ENCODE measurements around the gene PIK3CA.
"Not testable (repeated sequence)": the region's sequence is repeated elsewhere in the genome, so short reads cannot be mapped to it uniquely, and the experiment has no call there.

The PIK3CA gene

DNA sequence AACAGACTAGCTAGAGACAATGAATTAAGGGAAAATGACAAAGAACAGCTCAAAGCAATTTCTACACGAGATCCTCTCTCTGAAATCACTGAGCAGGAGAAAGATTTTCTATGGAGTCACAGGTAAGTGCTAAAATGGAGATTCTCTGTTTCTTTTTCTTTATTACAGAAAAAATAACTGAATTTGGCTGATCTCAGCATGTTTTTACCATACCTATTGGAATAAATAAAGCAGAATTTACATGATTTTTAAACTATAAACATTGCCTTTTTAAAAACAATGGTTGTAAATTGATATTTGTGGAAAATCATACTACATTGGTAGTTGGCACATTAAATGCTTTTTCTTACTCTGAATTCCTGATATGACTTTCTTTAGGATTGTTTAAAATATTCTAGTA, 70.1 kb downstream of the PIK3CA start:
- not testable (repeated sequence) for ATAC-seq, DNase-seq, H3K27ac Mint-ChIP-seq, H3K4me3 Mint-ChIP-seq, H3K4me1 Mint-ChIP-seq, H3K27me3 Mint-ChIP-seq, H3K9me3 Mint-ChIP-seq

GRCh38 chr3:179223548-179223947, 75.4 kb downstream of the PIK3CA start:
- Mint-ChIP-seq H3K4me1 (peaks cover 6% of the 10 kb centered on the region), H3K9me3 (no peaks in the 10 kb centered on the region), H3K27me3 (no peaks in the 10 kb centered on the region), H3K27ac (no peak overlapping the region), H3K4me3 (no peak overlapping the region)
- no peak for DNase-seq
- ATAC-seq, result no peak

- peaks cover 6% of the 10 kb centered on the region for H3K4me1 Mint-ChIP-seq
- H3K4me3 Mint-ChIP-seq, result no peak overlapping the region
- ATAC-seq, result no peak
- no peaks in the 10 kb centered on the region for H3K9me3 Mint-ChIP-seq
- H3K27ac Mint-ChIP-seq, result peak overlapping the region in 1 of 2 donors; percentile 36
- no peaks in the 10 kb centered on the region for H3K27me3 Mint-ChIP-seq
- no peak for DNase-seq
These were observed 76.4 kb downstream of the PIK3CA start for GRCh38 chr3:179224584-179224983.

DNA sequence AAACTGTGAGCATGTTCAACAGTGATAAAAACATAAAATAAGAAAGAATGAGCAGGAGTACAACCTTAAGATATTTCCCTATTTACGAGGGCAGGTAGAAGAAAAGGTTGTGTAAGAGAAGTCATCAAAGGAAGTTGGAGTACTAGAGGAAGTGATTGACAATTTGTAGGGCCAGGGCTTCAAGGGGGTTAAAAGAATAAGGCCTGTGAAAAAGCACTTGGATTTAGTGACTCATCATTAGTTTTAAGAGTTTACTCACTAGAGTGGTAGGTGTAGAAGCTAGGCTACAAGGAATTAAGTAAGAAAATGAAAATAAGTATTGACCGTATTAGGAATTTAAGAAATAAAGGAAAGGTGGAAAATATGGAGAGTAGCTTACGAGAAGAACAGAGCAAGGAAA, 79.2 kb downstream of the PIK3CA start:
- Mint-ChIP-seq H3K4me1 (peaks cover 6% of the 10 kb centered on the region), H3K9me3 (no peaks in the 10 kb centered on the region), H3K4me3 (no peak overlapping the region), H3K27ac (no peak overlapping the region), H3K27me3 (no peaks in the 10 kb centered on the region)
- ATAC-seq (no peak), DNase-seq (no peak)

- Mint-ChIP-seq H3K4me3 (no peak overlapping the region), H3K27ac (no peak overlapping the region), H3K27me3 (no peaks in the 10 kb centered on the region), H3K4me1 (peaks cover 6% of the 10 kb centered on the region), H3K9me3 (no peaks in the 10 kb centered on the region)
- ATAC-seq (no peak), DNase-seq (no peak)
These were observed 81.0 kb downstream of the PIK3CA start for GRCh38 chr3:179229177-179229576.

DNA sequence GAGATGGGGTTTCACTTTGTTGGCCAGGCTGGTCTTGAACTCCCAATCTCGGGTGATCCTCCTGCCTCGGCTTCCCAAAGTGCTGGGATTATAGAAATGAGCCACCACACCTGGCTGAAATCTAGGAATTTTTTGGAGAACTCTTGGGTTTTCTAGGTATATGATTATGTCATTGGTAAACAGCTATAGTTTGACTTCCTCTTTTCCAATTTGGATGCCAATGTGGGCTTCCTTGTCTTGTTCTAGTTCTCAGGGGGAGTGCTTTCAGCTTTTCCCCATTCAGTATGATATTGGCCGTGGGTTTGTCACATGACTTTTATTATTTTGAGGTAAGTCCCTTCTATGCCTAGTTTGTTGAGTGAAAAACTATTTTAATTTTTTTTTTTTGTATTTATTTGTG, 84.9 kb downstream of the PIK3CA start:
- Mint-ChIP-seq H3K4me3 (no peak overlapping the region), H3K27me3 (no peaks in the 10 kb centered on the region), H3K4me1 (peaks cover 6% of the 10 kb centered on the region), H3K9me3 (no peaks in the 10 kb centered on the region), H3K27ac (no peak overlapping the region)
- DNase-seq, result no peak
- no peak for ATAC-seq

DNA sequence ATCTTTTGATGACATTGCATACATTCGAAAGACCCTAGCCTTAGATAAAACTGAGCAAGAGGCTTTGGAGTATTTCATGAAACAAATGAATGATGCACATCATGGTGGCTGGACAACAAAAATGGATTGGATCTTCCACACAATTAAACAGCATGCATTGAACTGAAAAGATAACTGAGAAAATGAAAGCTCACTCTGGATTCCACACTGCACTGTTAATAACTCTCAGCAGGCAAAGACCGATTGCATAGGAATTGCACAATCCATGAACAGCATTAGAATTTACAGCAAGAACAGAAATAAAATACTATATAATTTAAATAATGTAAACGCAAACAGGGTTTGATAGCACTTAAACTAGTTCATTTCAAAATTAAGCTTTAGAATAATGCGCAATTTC, 86.0 kb downstream of the PIK3CA start:
- no peak for ATAC-seq
- no peaks in the 10 kb centered on the region for H3K9me3 Mint-ChIP-seq
- no peak for DNase-seq
- no peaks in the 10 kb centered on the region for H3K27me3 Mint-ChIP-seq
- no peak overlapping the region for H3K27ac Mint-ChIP-seq
- peaks cover 6% of the 10 kb centered on the region for H3K4me1 Mint-ChIP-seq
- no peak overlapping the region for H3K4me3 Mint-ChIP-seq

- Mint-ChIP-seq H3K4me3 (peak overlapping the region in 1 of 2 donors; percentile 19), H3K9me3 (no peaks in the 10 kb centered on the region), H3K4me1 (peaks cover 6% of the 10 kb centered on the region), H3K27ac (peak overlapping the region; percentile 15 to 47), H3K27me3 (no peaks in the 10 kb centered on the region)
- no peak for DNase-seq
- ATAC-seq, result peak; percentile 91
These were observed 88.6 kb downstream of the PIK3CA start for GRCh38 chr3:179236669-179237301.

DNA sequence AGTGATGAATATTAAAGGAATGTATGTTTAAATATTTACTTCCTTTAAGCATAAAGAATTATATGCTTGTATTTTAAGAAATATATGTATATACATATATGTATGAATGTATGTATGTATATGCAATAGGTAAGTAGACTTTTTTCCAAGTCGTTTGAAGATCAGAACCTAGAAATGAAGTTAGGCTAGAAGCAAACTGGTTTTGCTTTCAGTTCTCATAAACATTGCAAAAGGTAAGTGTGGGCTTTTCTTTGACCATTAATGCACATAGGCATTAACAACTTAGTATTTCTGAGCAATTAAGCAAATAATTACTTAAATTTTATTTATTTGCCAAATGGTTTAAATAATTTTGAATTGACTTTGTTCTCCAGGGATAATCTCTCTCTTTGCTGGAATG, 92.1 kb downstream of the PIK3CA start:
- H3K9me3 Mint-ChIP-seq, H3K27ac Mint-ChIP-seq, H3K4me1 Mint-ChIP-seq, DNase-seq, H3K4me3 Mint-ChIP-seq, H3K27me3 Mint-ChIP-seq, ATAC-seq: not testable (repeated sequence)

DNA sequence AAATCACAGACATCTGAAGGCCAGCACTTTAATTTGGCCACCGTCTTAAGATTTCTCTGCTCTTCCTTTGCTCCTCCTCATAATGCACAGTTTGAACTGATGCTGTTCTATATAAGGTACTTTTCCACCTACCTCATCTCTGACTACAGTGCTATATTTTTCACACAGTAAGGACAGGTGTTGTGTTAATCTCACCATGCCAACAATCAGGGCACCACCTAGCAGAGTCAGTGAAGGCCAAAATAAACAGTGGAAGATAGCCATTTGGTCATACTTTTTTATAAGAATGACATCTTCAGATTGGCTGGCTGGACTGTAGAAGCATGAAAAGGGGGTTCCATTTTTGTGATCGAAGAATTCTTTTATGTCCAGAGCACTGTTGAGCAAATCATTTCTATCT, 94.7 kb downstream of the PIK3CA start:
- not testable (repeated sequence) for ATAC-seq, H3K27me3 Mint-ChIP-seq, H3K9me3 Mint-ChIP-seq, H3K27ac Mint-ChIP-seq, H3K4me3 Mint-ChIP-seq, H3K4me1 Mint-ChIP-seq, DNase-seq

- DNase-seq, result no peak
- H3K4me1 Mint-ChIP-seq, result no peaks in the 10 kb centered on the region
- H3K9me3 Mint-ChIP-seq, result no peaks in the 10 kb centered on the region
- no peak overlapping the region for H3K4me3 Mint-ChIP-seq
- no peak for ATAC-seq
- H3K27ac Mint-ChIP-seq, result no peak overlapping the region
- no peaks in the 10 kb centered on the region for H3K27me3 Mint-ChIP-seq
These were observed 96.7 kb downstream of the PIK3CA start for GRCh38 chr3:179244878-179245277.

GRCh38 chr3:179247289-179248015, 99.3 kb downstream of the PIK3CA start:
- H3K27me3 Mint-ChIP-seq, result no peaks in the 10 kb centered on the region
- no peak overlapping the region for H3K4me3 Mint-ChIP-seq
- peak overlapping the region in 1 of 2 donors; percentile 37 for H3K27ac Mint-ChIP-seq
- no peak for ATAC-seq
- DNase-seq, result no peak
- no peaks in the 10 kb centered on the region for H3K9me3 Mint-ChIP-seq
- H3K4me1 Mint-ChIP-seq, result no peaks in the 10 kb centered on the region

- Mint-ChIP-seq H3K9me3 (peaks cover 0 to 5% of the 10 kb centered on the region in 2 donors), H3K27me3 (no peaks in the 10 kb centered on the region), H3K27ac (peak within 1 kb of the TSS in 1 of 2 donors; percentile 5), H3K4me1 (no peaks in the 10 kb centered on the region), H3K4me3 (no peak within 1 kb of the TSS)
- ATAC-seq, result no peak
- no peak for DNase-seq
These were observed 102.8 kb downstream of the PIK3CA start, which contains the start of gene KCNMB3 for GRCh38 chr3:179250803-179251476. Gene KCNMB3, minus strand, starts transcription at chr3:179251114. Its CDS starts 124 bp downstream, at chr3:179250990.

- Mint-ChIP-seq H3K27me3 (peaks cover 7% of the 10 kb centered on the region), H3K9me3 (peaks cover 0 to 5% of the 10 kb centered on the region in 2 donors), H3K27ac (no peak overlapping the region), H3K4me3 (no peak overlapping the region), H3K4me1 (peaks cover 9% of the 10 kb centered on the region)
- no peak for DNase-seq
- no peak for ATAC-seq
These were observed 108.7 kb downstream of the PIK3CA start for GRCh38 chr3:179256813-179257212.

DNA sequence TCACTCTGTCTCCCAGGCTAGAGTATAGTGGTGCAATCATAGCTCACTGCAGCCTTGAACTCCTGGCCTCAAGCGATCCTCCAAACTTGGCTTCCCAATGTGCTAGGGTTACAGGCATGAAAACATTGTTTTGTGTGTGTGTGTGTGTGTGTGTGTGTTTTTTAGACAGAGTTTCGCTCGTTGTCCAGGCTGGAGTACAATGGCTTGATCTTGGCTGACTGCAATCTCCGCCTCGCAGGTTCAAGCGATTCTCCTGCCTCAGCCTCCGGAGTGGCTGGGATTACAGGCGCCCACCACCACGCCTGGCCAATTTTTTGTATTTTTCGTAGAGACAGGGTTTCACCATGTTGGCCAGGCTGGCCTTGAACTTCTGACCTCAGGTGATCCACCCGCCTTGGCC, 109.6 kb downstream of the PIK3CA start:
- H3K4me3 Mint-ChIP-seq, H3K27me3 Mint-ChIP-seq, ATAC-seq, H3K4me1 Mint-ChIP-seq, H3K27ac Mint-ChIP-seq, DNase-seq, H3K9me3 Mint-ChIP-seq: not testable (repeated sequence)

DNA sequence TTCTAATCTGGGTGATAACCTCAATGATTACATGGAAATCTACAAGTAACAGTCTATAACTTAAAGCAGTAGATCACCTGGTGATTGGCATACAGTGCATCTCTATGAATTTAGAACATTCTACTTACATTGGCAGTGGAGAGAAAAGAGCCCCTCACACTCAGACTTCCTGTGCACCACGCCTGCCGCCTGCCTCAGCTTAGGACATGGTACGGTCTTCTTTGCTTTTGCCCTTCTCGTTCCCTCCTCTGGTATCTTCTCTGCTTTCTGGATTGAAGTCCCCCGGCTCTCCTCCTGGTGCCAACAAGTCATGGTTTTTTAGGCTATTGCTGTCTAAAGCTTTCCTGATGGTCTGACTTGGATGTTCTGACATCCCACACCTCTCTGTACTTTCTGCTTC, 110.7 kb downstream of the PIK3CA start:
- ATAC-seq, result no peak
- H3K27ac Mint-ChIP-seq, result no peak overlapping the region
- no peak for DNase-seq
- H3K4me1 Mint-ChIP-seq, result peaks cover 9% of the 10 kb centered on the region
- H3K9me3 Mint-ChIP-seq, result peaks cover 0 to 5% of the 10 kb centered on the region in 2 donors
- peaks cover 7% of the 10 kb centered on the region for H3K27me3 Mint-ChIP-seq
- no peak overlapping the region for H3K4me3 Mint-ChIP-seq
